ENCODE measurements around the gene KRTAP5-2. TPM values are rescaled to one million over a fixed set of nuclear protein-coding genes. Genes with fewer than 3 reads are reported as not detected.

The KRTAP5-2 gene, protein sequence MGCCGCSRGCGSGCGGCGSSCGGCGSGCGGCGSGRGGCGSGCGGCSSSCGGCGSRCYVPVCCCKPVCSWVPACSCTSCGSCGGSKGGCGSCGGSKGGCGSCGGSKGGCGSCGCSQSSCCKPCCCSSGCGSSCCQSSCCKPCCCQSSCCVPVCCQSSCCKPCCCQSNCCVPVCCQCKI
- not detected in 5 replicates for total RNA-seq (2022; extraction: Qiagen RNA extraction)

GRCh38 chr11:1597994-1598380 is at the start of gene KRTAP5-2:
KRTAP5-2 (minus strand) TSS chr11:1598294; CDS start chr11:1598250, 44 bp downstream.

GRCh38 chr11:1629326-1630185 is 31.5 kb upstream of the KRTAP5-2 start, which contains the start of gene KRTAP5-5:
KRTAP5-5 (plus strand) TSS chr11:1629775; CDS start chr11:1629841, 66 bp downstream.

GRCh38 chr11:1622086-1622485 is 24.0 kb upstream of the KRTAP5-2 start, which contains the start of gene KRTAP5-4:
KRTAP5-4 (minus strand) TSS chr11:1622138; CDS start chr11:1622093, 45 bp downstream.

GRCh38 chr11:1608363-1608762 is 10.3 kb upstream of the KRTAP5-2 start, which contains the start of gene KRTAP5-3:
KRTAP5-3 (minus strand) TSS chr11:1608463; CDS start chr11:1608385, 78 bp downstream.

GRCh38 chr11:1584661-1585370 is 13.3 kb downstream of the KRTAP5-2 start, which contains the start of gene KRTAP5-1:
KRTAP5-1 (minus strand) TSS chr11:1585283; CDS start chr11:1585249, 34 bp downstream.

GRCh38 chr11:1572197-1573076 is 25.7 kb downstream of the KRTAP5-2 start, which contains the start of gene DUSP8:
DUSP8 (minus strand) TSS chr11:1572271; CDS start chr11:1565826, 6,445 bp downstream.

Other genes starting within 250 kb of the KRTAP5-2 start
- 3.9 to 7.2 TPM (median 5.8 TPM) in 5 replicates for gene BRSK2, start 208.4 kb downstream of the KRTAP5-2 start, total RNA-seq (2022; extraction: Qiagen RNA extraction)
- 36.3 to 40.7 TPM (median 39.2 TPM) in 5 replicates for gene MOB2, start 111.5 kb downstream of the KRTAP5-2 start, total RNA-seq (2022; extraction: Qiagen RNA extraction)
- gene DUSP8, start 26.0 kb downstream of the KRTAP5-2 start, total RNA-seq (2022; extraction: Qiagen RNA extraction) = 0.78 to 1.8 TPM (median 1.3 TPM) in 5 replicates
- not detected in 5 replicates for gene KRTAP5-1, start 13.0 kb downstream of the KRTAP5-2 start, total RNA-seq (2022; extraction: Qiagen RNA extraction)
- not detected in 5 replicates for gene KRTAP5-3, start 10.2 kb upstream of the KRTAP5-2 start, total RNA-seq (2022; extraction: Qiagen RNA extraction)
- not detected in 5 replicates for gene KRTAP5-4, start 23.8 kb upstream of the KRTAP5-2 start, total RNA-seq (2022; extraction: Qiagen RNA extraction)
- not detected in 5 replicates for gene KRTAP5-5, start 31.5 kb upstream of the KRTAP5-2 start, total RNA-seq (2022; extraction: Qiagen RNA extraction)
- gene KRTAP5-6, start 98.9 kb upstream of the KRTAP5-2 start, total RNA-seq (2022; extraction: Qiagen RNA extraction) = not detected in 5 replicates
- 1.1 to 2.7 TPM (median 1.3 TPM) in 5 replicates for gene IFITM10, start 152.3 kb upstream of the KRTAP5-2 start, total RNA-seq (2022; extraction: Qiagen RNA extraction)
- gene CTSD, start 165.6 kb upstream of the KRTAP5-2 start, total RNA-seq (2022; extraction: Qiagen RNA extraction) = 343 to 631 TPM (median 535 TPM) in 5 replicates
- 0.26 to 0.73 TPM (median 0.42 TPM) in 5 replicates for gene SYT8, start 236.7 kb upstream of the KRTAP5-2 start, total RNA-seq (2022; extraction: Qiagen RNA extraction)
- gene TNNI2, start 240.7 kb upstream of the KRTAP5-2 start, total RNA-seq (2022; extraction: Qiagen RNA extraction) = 0.31 to 0.33 TPM in 2 of 5 replicates, not detected in the others

All from A549 treated with dexamethasone at 1 μM for 4 hours (cell line).